Activated CD4-positive, alpha-beta T cell treated with anti-CD3 and anti-CD28 coated beads for 24 hours (primary cell): ENCODE measurements around the gene MAP7D3.
"Not testable (repeated sequence)": the region's sequence is repeated elsewhere in the genome, so short reads cannot be mapped to it uniquely, and the experiment has no call there.

Experiments used
- DNase-seq, 2 donors: peaks; one replicate each; pipeline ENCODE4 v3.0.0-alpha.2; 2020; ENCODE audit warnings: low read depth in 2 of 2

The MAP7D3 gene

DNA sequence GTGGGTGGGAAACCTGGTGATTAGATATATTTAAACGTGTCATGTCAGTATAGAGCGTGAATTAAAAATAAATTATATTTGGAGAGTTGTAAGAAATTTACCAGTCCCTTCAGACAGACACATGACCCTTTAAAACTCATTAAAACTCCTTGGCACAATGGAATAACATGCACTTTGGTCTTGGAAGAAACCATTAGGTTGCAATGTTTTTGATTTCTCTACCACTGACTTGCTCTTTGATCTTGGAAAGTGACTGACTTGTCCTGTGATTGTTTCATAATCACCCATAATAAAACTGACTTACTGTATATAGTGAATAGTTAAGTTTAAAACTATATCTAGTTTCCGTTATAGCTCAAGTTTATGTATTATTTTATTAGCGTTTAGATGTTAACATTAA is 68.0 kb downstream of the MAP7D3 start:
- DNase-seq, result no peak

- DNase-seq, result no peak
These were observed 68.8 kb downstream of the MAP7D3 start for GRCh38 chrX:136182414-136182813.

GRCh38 chrX:136179133-136179532 is 72.1 kb downstream of the MAP7D3 start:
- DNase-seq, result no peak

DNA sequence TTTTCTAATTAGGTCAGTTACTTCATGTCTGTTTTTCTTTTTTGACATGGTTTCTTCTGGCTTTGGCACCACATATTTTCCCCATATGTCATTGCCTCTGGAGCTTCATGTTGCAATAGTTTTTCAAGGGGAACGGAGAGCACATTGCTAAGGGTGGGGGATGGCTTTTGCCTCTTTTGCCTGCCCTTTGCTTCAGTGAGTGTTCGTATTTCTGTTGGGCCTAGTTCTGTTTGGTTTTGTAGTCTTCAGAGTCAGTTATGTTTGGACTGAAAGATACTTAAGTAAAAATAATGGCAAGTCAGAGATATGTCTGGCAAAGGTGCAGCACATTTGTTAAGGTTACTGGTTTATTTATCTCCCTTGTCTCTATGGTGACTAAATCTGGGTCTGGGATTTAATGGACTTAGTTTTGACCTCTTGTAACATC is 74.8 kb downstream of the MAP7D3 start:
- no peak for DNase-seq

GRCh38 chrX:136171420-136171819 is 79.8 kb downstream of the MAP7D3 start:
- no peak for DNase-seq

- DNase-seq, result no peak
These were observed 80.9 kb downstream of the MAP7D3 start for GRCh38 chrX:136170139-136170800.

- no peak for DNase-seq
These were observed 82.1 kb downstream of the MAP7D3 start for GRCh38 chrX:136168929-136169735.

DNA sequence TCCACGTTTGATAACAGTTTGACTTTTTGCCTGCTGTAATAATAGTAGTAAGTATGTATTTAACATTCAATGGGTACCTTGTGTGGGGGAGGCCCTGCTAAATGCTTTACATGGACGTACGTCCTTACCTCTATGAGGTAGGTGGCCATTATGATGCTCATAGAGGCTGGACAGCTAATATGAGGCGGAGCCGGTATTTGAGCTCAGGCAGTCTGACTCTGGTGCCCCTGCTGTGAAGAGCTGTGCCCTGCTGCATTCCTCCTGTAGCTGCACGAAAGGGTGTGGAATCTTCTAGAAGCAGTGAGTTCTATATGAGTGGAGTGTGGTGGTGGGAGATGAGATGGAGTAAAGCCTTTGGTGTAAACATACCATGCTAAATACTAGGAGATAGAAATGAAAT is 83.2 kb downstream of the MAP7D3 start:
- DNase-seq, result not testable (repeated sequence)

GRCh38 chrX:136166221-136166855 is 84.9 kb downstream of the MAP7D3 start:
- DNase-seq, result no peak

DNA sequence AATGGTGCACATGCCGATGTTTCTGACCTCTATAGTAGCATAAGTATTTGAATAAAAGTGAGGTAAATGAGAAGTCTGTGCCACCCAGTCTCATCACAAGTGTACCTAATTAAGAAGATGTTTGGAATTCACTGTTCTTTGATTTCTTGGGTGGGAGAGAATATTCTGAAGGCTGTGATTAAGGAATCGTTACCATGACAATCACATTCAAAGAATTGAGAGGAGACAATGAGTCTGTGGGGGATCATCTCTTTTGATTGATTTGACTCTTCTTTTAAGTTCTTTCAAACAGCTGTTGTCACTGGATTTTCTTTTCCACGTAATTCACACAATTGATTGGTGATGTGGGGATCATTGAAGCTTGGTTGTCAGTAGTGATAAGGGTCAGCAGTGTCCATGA is 85.8 kb downstream of the MAP7D3 start:
- no peak for DNase-seq

DNA sequence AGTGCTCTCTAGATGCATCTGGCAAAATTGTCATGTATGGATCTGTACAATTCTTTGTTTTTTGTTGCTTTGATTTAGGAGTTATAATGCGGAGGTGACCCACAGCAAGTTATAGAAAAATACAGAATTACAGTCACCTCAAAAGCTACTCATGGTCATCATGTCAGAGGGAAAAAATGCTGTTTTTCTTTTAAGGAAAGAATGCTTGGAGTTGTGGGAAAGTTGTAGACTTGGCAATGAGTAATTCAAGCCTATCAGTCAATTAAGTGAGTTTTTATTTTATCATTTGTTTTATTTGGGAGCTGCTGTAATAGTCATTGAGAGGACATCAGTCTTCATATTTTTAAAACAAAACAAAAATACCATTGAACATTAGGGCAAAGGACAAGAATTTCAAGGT is 87.5 kb downstream of the MAP7D3 start:
- DNase-seq, result no peak
